GM12872 (cell line): ENCODE results near the gene SOX11.

Source experiments
- TF ChIP-seq, protein P1 (sequence below): IDR thresholded peaks from 3 replicates; pipeline ENCODE4 v1.5.1; 2011; ENCODE audit warnings: low read depth, mild to moderate bottlenecking, low read length, moderate library complexity; ENCODE audit not compliant: insufficient read depth

Gene SOX11

GRCh38 chr2:5686536-5686935, 5.6 kb upstream of the SOX11 start:
- TF ChIP-seq, protein P1, sequence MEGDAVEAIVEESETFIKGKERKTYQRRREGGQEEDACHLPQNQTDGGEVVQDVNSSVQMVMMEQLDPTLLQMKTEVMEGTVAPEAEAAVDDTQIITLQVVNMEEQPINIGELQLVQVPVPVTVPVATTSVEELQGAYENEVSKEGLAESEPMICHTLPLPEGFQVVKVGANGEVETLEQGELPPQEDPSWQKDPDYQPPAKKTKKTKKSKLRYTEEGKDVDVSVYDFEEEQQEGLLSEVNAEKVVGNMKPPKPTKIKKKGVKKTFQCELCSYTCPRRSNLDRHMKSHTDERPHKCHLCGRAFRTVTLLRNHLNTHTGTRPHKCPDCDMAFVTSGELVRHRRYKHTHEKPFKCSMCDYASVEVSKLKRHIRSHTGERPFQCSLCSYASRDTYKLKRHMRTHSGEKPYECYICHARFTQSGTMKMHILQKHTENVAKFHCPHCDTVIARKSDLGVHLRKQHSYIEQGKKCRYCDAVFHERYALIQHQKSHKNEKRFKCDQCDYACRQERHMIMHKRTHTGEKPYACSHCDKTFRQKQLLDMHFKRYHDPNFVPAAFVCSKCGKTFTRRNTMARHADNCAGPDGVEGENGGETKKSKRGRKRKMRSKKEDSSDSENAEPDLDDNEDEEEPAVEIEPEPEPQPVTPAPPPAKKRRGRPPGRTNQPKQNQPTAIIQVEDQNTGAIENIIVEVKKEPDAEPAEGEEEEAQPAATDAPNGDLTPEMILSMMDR: no peak

GRCh38 chr2:5689750-5690149, 2.4 kb upstream of the SOX11 start:
- TF ChIP-seq, protein P1: no peak

DNA sequence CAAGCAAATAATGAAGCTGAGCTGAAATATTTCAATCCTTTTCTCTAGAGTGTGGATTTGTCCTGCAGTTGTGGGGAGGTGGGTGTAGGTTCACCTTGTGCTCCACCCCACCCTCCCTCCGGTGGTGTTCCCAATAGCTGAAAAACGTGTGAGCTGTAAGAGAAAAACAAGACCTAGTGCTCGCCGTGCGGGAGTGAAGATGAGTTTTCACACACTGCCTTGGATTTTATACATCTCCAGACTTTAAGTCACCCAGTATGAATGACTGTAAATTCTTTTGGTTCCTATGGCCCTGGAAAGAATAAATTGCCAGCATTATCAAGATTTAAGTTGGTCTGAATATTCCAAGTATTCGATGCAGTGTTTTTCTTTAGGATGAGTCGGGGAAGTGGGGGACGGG, 1.9 kb upstream of the SOX11 start:
- TF ChIP-seq, protein P1: no peak

- TF ChIP-seq, protein P1: no peak
These were observed 1.4 kb upstream of the SOX11 start for GRCh38 chr2:5690718-5691220.

DNA sequence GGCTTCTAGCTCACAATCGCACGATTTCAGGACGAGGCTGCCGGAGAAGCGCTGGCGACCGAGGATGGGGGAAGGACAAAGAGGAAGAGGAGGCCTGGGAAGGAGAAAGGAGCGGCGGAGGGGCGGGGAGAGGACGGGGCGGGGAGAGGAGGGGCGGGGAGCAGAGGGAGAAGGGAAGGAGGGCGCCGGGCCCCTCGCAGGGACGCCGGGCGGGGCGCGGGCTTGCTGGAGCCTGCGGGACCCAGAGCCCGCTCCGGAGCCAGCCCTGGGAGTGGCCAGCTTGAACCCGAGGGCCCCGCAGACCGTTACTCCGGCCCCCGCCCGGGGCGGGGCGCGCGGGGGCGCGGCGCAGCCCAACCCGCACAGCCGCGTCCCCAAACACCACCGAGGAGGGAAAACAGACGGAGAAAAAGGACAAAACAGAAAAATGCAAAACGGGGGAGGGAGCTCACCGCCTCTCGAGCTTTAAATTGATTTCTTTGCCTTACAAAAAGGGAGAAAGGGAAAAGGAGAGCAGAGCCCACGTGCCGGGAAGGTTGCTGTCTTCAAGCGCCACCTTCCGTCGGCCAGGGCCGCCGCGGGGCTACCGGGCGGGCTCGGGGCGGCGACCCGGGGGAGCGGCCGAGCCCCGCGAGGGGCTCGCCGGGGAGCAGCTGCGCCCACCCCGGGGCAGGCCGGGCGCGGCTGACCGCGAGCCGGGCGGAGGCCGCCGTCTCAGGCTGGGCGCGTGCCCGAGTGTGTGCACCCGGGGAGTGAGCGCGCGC, 781 bp upstream of the SOX11 start:
- TF ChIP-seq, protein P1: no peak

GRCh38 chr2:5692561-5693286, 540 bp downstream of the SOX11 start:
- TF ChIP-seq, protein P1: no peak
